Measurements from ENCODE around the gene PLCXD3. TPM values are rescaled to one million over a fixed set of nuclear protein-coding genes. Genes with fewer than 3 reads are reported as not detected.

The PLCXD3 gene
- total and polyA plus RNA-seq, 10 of the 15 experiments (the other 5 are each of a cell fraction or from before 2014, with no cell fraction given): not detected

GRCh38 chr5:41508696-41509398, 1.6 kb downstream of the PLCXD3 start:
- Histone ChIP-seq H3K79me2 (ENCODE audit: control insufficient read depth, insufficient read depth, low read length) (no peaks in the 10 kb centered on the region), H3K4me1 (ENCODE audit: control insufficient read depth, insufficient read depth, low read length) (no peaks in the 10 kb centered on the region), H3K36me3 (ENCODE audit: control insufficient read depth in 2 of 2, insufficient read depth in 2 of 2, low read length in 1 of 2) (no peaks in the 10 kb centered on the region), H3K27ac (ENCODE audit: control insufficient read depth, insufficient read depth) (no peak overlapping the region), H3K9ac (ENCODE audit: control insufficient read depth, insufficient read depth, low read length) (no peak overlapping the region), H3K27me3 (replicated peaks in 1 of 2; ENCODE audit: control insufficient read depth in 2 of 2, insufficient read depth in 2 of 2, low read length in 1 of 2) (peaks cover 3 to 9% of the 10 kb centered on the region in 2 experiments; a peak in 3 of 4 replicates), H2AFZ (ENCODE audit: control insufficient read depth, low read depth, low read length) (no peak overlapping the region), H3K4me2 (ENCODE audit: control insufficient read depth, insufficient read depth) (no peak overlapping the region), H4K20me1 (ENCODE audit: control insufficient read depth, insufficient read depth) (no peaks in the 10 kb centered on the region), H3K9me3 (replicated peaks; ENCODE audit: control insufficient read depth, insufficient read depth, low read length) (no peaks in the 10 kb centered on the region), H3K4me3 (no peak overlapping the region)
- WGBS (ENCODE audit: insufficient coverage, insufficient replicate concordance, low lambda C conversion rate, missing lambda C conversion rate): 3% methylated on average over 5 of the region's 5 CpGs
- DNase-seq (ENCODE audit: low read depth, low spot score): no peak
- POLR2A ChIA-PET: no interaction called here
- in situ Hi-C loops (cut with MboI) (no loop called here), intact Hi-C loops (cut with micrococcal nuclease; ENCODE audit: unreplicated experiment) (no loop called here)
- ATAC-seq: no peak
- RAD21 ChIA-PET (ENCODE audit: unreplicated experiment): no interaction called here
- TF ChIP-seq CREM (IDR thresholded peaks at IDR 0.05; ENCODE audit: low read depth): no peak
- no peak for TF ChIP-seq KDM1A (IDR thresholded peaks at IDR 0.05; ENCODE audit: borderline replicate concordance)
- no peak for TF ChIP-seq MEF2B (IDR thresholded peaks at IDR 0.05; ENCODE audit: partially characterized antibody, poor library complexity, severe bottlenecking)
- TF ChIP-seq CBX5 (IDR thresholded peaks at IDR 0.05; ENCODE audit: low read depth): no peak
- no peak for TF ChIP-seq BHLHE40 (IDR thresholded peaks at IDR 0.05; ENCODE audit: borderline replicate concordance in 1 of 2, low read depth in 2 of 2, low read length in 1 of 2)
- TF ChIP-seq BMI1 (IDR thresholded peaks at IDR 0.05; ENCODE audit: borderline replicate concordance): no peak
- no peak for TF ChIP-seq MXI1 (IDR thresholded peaks at IDR 0.05; ENCODE audit: low read depth, low read length)
- TF ChIP-seq SIN3A (IDR thresholded peaks at IDR 0.05; ENCODE audit: low read depth, low read length): no peak
- TF ChIP-seq BRCA1 (IDR thresholded peaks at IDR 0.05; ENCODE audit: low read depth, low read length): no peak
- no peak for TF ChIP-seq MLLT1 (IDR thresholded peaks at IDR 0.05)
- TF ChIP-seq POLR2A (IDR thresholded peaks at IDR 0.05; ENCODE audit: low read depth, low read length): no peak
- TF ChIP-seq NR2C1 (IDR thresholded peaks at IDR 0.05): no peak
- no peak for TF ChIP-seq HDAC2 (IDR thresholded peaks at IDR 0.05)
- TF ChIP-seq SMAD1 (IDR thresholded peaks at IDR 0.05; ENCODE audit: low read depth, partially characterized antibody): no peak
- TF ChIP-seq PKNOX1 (IDR thresholded peaks at IDR 0.05): no peak
- CTCF ChIA-PET: interaction anchor here (2.3 kb wide), 1 partner anchor 9 kb away, joined by 8 read pairs; no protein-coding TSS in a partner anchor
- no peak for FAIRE-seq
- no TSS peak for BruUV-seq (replicated peaks)
- SMC1A ChIA-PET (ENCODE audit: uncharacterized antibody, unreplicated experiment): no interaction called here
